Measurements from ENCODE around the gene OR56B1. TPM values are rescaled to one million over a fixed set of nuclear protein-coding genes. Genes with fewer than 3 reads are reported as not detected.
"Not testable (repeated sequence)": the region's sequence is repeated elsewhere in the genome, so short reads cannot be mapped to it uniquely, and the experiment has no call there.

Gene OR56B1
- total RNA-seq, 4 donors from 2014 or later: not detected

- H3K27me3 ChIP-seq: no peaks in the 10 kb centered on the region
- H3K4me1 ChIP-seq: peaks cover 0 to 10% of the 10 kb centered on the region in 2 donors
- H3K36me3 ChIP-seq: no peaks in the 10 kb centered on the region
- H3K9me3 ChIP-seq: no peaks in the 10 kb centered on the region
- no peak for TF ChIP-seq CTCF (IDR thresholded peaks at IDR 0.05 in 4 of 5, conservative IDR thresholded peaks at IDR 0.05 in 1 of 5)
- intact Hi-C loops (cut with DNase I; ENCODE audit: low total_unique reads) (loop anchor here (5.0 kb wide), 1 partner anchor 117 kb away; the partner anchor contains the start of gene OR52N2), in situ Hi-C loops (cut with MboI; ENCODE audit: low sequenced_read_pairs in 4 of 4) (no loop called here)
- peak overlapping the region; percentile 63 to 84 (median 72) for H3K27ac ChIP-seq
- DNase-seq (no peak), ATAC-seq (peak in 1 of 2 donors; percentile 14)
- peak overlapping the region; percentile 39 to 53 (median 48) for H3K4me3 ChIP-seq
These were observed 45.5 kb upstream of the OR56B1 start for GRCh38 chr11:5690736-5691135.

- H3K27me3 ChIP-seq; ATAC-seq; DNase-seq; H3K9me3 ChIP-seq; in situ Hi-C loops (cut with MboI; ENCODE audit: low sequenced_read_pairs in 4 of 4); H3K4me1 ChIP-seq; H3K36me3 ChIP-seq: not testable (repeated sequence)
- Histone ChIP-seq H3K4me3 (peak overlapping the region; percentile 39 to 53 (median 48)), H3K27ac (peak overlapping the region; percentile 63 to 84 (median 72))
- intact Hi-C loops (cut with DNase I; ENCODE audit: low total_unique reads): loop anchor here (5.0 kb wide), 1 partner anchor 116 kb away; the partner anchor contains the start of gene OR52N2
These were observed 44.8 kb upstream of the OR56B1 start for GRCh38 chr11:5691238-5691963.

- no peaks in the 10 kb centered on the region for H3K36me3 ChIP-seq
- ATAC-seq (no peak), DNase-seq (no peak)
- H3K27me3 ChIP-seq: no peaks in the 10 kb centered on the region
- H3K4me1 ChIP-seq: peaks cover 0 to 10% of the 10 kb centered on the region in 2 donors
- no peaks in the 10 kb centered on the region for H3K9me3 ChIP-seq
- peak overlapping the region; percentile 39 to 53 (median 48) for H3K4me3 ChIP-seq
- H3K27ac ChIP-seq: peak overlapping the region in 3 of 4 donors; percentile 39 to 73 (median 72)
- TF ChIP-seq POLR2A (IDR thresholded peaks at IDR 0.05) (no peak), CTCF (IDR thresholded peaks at IDR 0.05 in 4 of 5, conservative IDR thresholded peaks at IDR 0.05 in 1 of 5) (no peak)
- in situ Hi-C loops (cut with MboI; ENCODE audit: low sequenced_read_pairs in 4 of 4) (no loop called here), intact Hi-C loops (cut with DNase I; ENCODE audit: low total_unique reads) (loop anchor here (5.0 kb wide), 1 partner anchor 115 kb away; the partner anchor contains the start of gene OR52N2)
These were observed 44.3 kb upstream of the OR56B1 start for GRCh38 chr11:5691964-5692361.

GRCh38 chr11:5694642-5695041 is 41.6 kb upstream of the OR56B1 start:
- DNase-seq (no peak), ATAC-seq (no peak)
- no peaks in the 10 kb centered on the region for H3K4me1 ChIP-seq
- no peaks in the 10 kb centered on the region for H3K27me3 ChIP-seq
- no peak for TF ChIP-seq POLR2A (IDR thresholded peaks at IDR 0.05)
- TF ChIP-seq CTCF (IDR thresholded peaks at IDR 0.05 in 4 of 5, conservative IDR thresholded peaks at IDR 0.05 in 1 of 5): no peak
- intact Hi-C loops (cut with DNase I; ENCODE audit: low total_unique reads) (loop anchor here (5.0 kb wide), 1 partner anchor 113 kb away; the partner anchor contains the start of gene OR52N2), in situ Hi-C loops (cut with MboI; ENCODE audit: low sequenced_read_pairs in 4 of 4) (no loop called here)
- H3K36me3 ChIP-seq: no peaks in the 10 kb centered on the region
- H3K27ac ChIP-seq: no peak overlapping the region
- H3K4me3 ChIP-seq: no peak overlapping the region
- H3K9me3 ChIP-seq: no peaks in the 10 kb centered on the region

- Histone ChIP-seq H3K4me1 (no peaks in the 10 kb centered on the region), H3K36me3 (no peaks in the 10 kb centered on the region), H3K27me3 (no peaks in the 10 kb centered on the region), H3K27ac (no peak overlapping the region), H3K9me3 (no peaks in the 10 kb centered on the region), H3K4me3 (no peak overlapping the region)
- no peak for DNase-seq
- ATAC-seq: no peak
- in situ Hi-C loops (cut with MboI; ENCODE audit: low sequenced_read_pairs in 4 of 4) (no loop called here), intact Hi-C loops (cut with DNase I; ENCODE audit: low total_unique reads) (no loop called here)
- TF ChIP-seq POLR2A (IDR thresholded peaks at IDR 0.05) (no peak), CTCF (IDR thresholded peaks at IDR 0.05 in 4 of 5, conservative IDR thresholded peaks at IDR 0.05 in 1 of 5) (no peak)
These were observed 40.7 kb upstream of the OR56B1 start for GRCh38 chr11:5695580-5695979.
